ENCODE results near the gene C1orf198. TPM values are rescaled to one million over a fixed set of nuclear protein-coding genes. Genes with fewer than 3 reads are reported as not detected.

C1orf198 gene
- total RNA-seq, 1 experiment from 2014 or later, result 22.9 TPM

- no peak for DNase-seq (ENCODE audit: low read depth, low spot score)
- CTCF ChIA-PET, result no interaction called here
- intact Hi-C loops (cut with micrococcal nuclease), result no loop called here
These were observed 9.7 kb upstream of the C1orf198 start for GRCh38 chr1:230877924-230878590.

More at GRCh38 chr1:230877924-230878590, 9.7 kb upstream of the C1orf198 start:
- H3K4me2 ChIP-seq (ENCODE audit: low read length), result no peak overlapping the region
- no peak overlapping the region for H3K9ac ChIP-seq (ENCODE audit: low read length)
- H2AFZ ChIP-seq (ENCODE audit: low read depth, low read length, poor library complexity, severe bottlenecking), result no peak overlapping the region
- H3K9me2 ChIP-seq (ENCODE audit: insufficient read depth), result no peaks in the 10 kb centered on the region
- no peak overlapping the region for H3K27ac ChIP-seq (ENCODE audit: low read depth, low read length)
- TF ChIP-seq RAD21 (IDR thresholded peaks at IDR 0.05; ENCODE audit: low read depth), result no peak
- TF ChIP-seq, protein P1, sequence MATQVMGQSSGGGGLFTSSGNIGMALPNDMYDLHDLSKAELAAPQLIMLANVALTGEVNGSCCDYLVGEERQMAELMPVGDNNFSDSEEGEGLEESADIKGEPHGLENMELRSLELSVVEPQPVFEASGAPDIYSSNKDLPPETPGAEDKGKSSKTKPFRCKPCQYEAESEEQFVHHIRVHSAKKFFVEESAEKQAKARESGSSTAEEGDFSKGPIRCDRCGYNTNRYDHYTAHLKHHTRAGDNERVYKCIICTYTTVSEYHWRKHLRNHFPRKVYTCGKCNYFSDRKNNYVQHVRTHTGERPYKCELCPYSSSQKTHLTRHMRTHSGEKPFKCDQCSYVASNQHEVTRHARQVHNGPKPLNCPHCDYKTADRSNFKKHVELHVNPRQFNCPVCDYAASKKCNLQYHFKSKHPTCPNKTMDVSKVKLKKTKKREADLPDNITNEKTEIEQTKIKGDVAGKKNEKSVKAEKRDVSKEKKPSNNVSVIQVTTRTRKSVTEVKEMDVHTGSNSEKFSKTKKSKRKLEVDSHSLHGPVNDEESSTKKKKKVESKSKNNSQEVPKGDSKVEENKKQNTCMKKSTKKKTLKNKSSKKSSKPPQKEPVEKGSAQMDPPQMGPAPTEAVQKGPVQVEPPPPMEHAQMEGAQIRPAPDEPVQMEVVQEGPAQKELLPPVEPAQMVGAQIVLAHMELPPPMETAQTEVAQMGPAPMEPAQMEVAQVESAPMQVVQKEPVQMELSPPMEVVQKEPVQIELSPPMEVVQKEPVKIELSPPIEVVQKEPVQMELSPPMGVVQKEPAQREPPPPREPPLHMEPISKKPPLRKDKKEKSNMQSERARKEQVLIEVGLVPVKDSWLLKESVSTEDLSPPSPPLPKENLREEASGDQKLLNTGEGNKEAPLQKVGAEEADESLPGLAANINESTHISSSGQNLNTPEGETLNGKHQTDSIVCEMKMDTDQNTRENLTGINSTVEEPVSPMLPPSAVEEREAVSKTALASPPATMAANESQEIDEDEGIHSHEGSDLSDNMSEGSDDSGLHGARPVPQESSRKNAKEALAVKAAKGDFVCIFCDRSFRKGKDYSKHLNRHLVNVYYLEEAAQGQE (IDR thresholded peaks at IDR 0.05; ENCODE audit: low read depth), result no peak
- no peak for TF ChIP-seq ELF1 (IDR thresholded peaks at IDR 0.05; ENCODE audit: borderline replicate concordance, low read depth)
- no peak for TF ChIP-seq TCF7L2 (IDR thresholded peaks at IDR 0.05; ENCODE audit: borderline replicate concordance, extremely low read depth, insufficient read depth, insufficient read length)
- no peak for TF ChIP-seq CEBPB (IDR thresholded peaks at IDR 0.05; ENCODE audit: low read depth)
- TF ChIP-seq EZH2 (IDR thresholded peaks at IDR 0.05), result no peak
- no peak for TF ChIP-seq MAX (IDR thresholded peaks at IDR 0.05)
- no peak for TF ChIP-seq ZNF274 (IDR thresholded peaks at IDR 0.05; ENCODE audit: low read depth, low read length)
- TF ChIP-seq ATF3 (IDR thresholded peaks at IDR 0.05), result no peak
- no peak for TF ChIP-seq POLR2AphosphoS5 (IDR thresholded peaks at IDR 0.05; ENCODE audit: low read depth, low read length)
- no TSS peak for BruUV-seq (replicated peaks)
- no peaks in the 10 kb centered on the region for H3K36me3 ChIP-seq (ENCODE audit: control insufficient read depth in 1 of 2, insufficient read depth in 2 of 2, low read length in 2 of 2)
- H3K79me2 ChIP-seq (ENCODE audit: insufficient read depth, low read length), result no peaks in the 10 kb centered on the region
- peaks cover 7 to 22% of the 10 kb centered on the region in 2 experiments; a peak in 3 of 4 replicates for H3K4me1 ChIP-seq (ENCODE audit: control insufficient read depth in 1 of 2, insufficient read depth in 2 of 2, low read length in 2 of 2)
- ATAC-seq, result no peak
- no peaks in the 10 kb centered on the region for H3K9me3 ChIP-seq (ENCODE audit: control insufficient read depth in 1 of 2, insufficient read depth in 1 of 2, low read depth in 1 of 2, low read length in 2 of 2)
- H3K27me3 ChIP-seq (ENCODE audit: insufficient read depth, low read length), result peaks cover 5% of the 10 kb centered on the region; the same call in 1 of the 2 replicates
- ChIA-PET POLR2A (no interaction called here), RAD21 (ENCODE audit: low non-redundant PET in 1 of 2, low total read pairs in 2 of 2, uncharacterized antibody in 2 of 2, unreplicated experiment in 2 of 2) (no interaction called here)
- H4K20me1 ChIP-seq (ENCODE audit: insufficient read depth), result no peaks in the 10 kb centered on the region
- H3K4me3 ChIP-seq (replicated peaks in 1 of 2; ENCODE audit: low read depth in 1 of 2, low read length in 2 of 2), result no peak overlapping the region

Data from HCT116 (cell line).